AG09309 (cell line): ENCODE results near the gene TAMALIN.

Experiments
- DNase-seq: peaks from one replicate; pipeline ENCODE4 v3.0.0-alpha.2; 2010; ENCODE audit warnings: low read depth
- H3K4me3 ChIP-seq: 2 replicates; pipeline ENCODE4 v1.5.1; 2011; ENCODE audit warnings: mild to moderate bottlenecking, low read depth, low read length, moderate library complexity; ENCODE audit not compliant: control insufficient read depth
- CTCF ChIP-seq: IDR thresholded peaks from 2 replicates; pipeline ENCODE4 v1.5.1; 2011; ENCODE audit warnings: mild to moderate bottlenecking, low read depth, low read length, inconsistent platforms; ENCODE audit not compliant: insufficient read depth, control insufficient read depth; ENCODE audit errors: missing control alignments

TAMALIN gene

DNA sequence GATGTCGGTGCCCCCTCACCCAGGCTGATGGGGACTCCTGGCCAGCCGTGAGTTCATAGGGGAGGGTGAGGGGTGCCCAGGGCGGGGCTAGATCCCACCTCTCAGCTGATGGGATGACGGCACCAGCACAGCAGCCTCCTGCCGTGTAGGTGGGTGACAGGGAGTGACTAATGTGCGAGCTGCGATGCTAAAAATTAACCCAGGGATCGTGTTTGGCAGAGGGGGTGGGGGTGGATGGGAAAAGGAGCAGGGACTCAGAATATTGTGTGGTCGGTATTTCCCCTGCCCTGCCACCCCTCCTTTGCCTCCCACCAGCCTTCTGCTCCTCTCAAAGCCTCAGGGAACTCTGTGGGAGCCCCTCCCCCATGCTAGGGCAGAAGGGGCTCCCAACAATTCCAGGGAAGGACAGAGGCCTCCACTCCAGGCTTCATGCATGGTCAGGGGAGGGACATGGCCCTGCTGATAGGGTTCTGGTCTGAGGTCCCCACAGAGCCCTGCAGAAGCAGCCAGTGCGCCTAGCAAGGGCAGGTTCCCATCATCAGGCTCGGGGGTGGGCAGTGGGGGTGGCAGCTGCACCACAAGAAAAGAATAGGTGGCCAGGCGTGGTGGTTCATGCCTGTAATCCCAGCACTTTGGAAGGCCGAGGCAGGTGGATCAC, 12.5 kb downstream of the TAMALIN start:
- no peak for TF ChIP-seq CTCF
- no peak for DNase-seq
- H3K4me3 ChIP-seq: no peak overlapping the region

DNA sequence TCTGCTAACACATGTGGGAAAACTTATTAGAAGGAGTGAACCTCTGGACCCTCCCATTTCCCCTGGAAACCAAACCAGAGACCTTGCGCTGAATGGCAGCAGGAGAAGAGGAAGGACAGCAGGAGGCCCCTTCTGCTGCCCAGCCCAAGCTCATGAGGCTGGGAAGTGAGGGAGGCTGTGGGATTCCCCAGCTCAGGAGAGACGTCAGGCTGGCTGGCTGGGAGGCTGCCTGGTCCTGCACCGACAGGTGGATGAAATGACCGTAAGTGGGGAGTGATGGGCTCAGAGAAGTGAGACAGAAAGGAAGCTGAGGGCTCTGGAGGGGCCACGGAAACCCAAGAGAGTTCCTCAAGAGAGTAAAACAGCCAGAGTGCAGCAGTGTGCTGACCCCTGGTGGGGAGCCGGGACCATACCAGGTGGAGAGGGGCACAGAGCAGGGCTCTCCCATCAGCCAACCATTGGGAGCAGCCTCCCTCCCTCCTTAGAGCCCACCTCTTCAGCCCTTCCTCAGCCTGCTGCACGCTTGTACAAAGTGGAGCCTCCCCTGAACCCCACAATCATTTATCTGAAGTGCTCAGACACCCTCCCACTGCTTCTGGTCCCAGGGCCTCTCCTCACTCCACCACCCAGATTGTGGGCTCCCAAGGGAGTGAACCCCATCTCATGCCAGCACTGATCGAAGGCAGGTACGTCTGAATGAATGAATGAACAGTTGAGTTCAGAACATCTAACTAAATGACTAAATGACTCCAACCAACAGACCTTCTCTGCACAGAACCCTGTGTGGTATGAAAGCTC, 14.0 kb downstream of the TAMALIN start:
- no peak for DNase-seq
- peak; percentile 83 for TF ChIP-seq CTCF
- H3K4me3 ChIP-seq: no peak overlapping the region

- no peak for DNase-seq
- H3K4me3 ChIP-seq: peak overlapping the region; percentile 72; the same call in 1 of the 2 replicates
- TF ChIP-seq CTCF: no peak
Measured at GRCh38 chr12:52022841-52023181, 16.1 kb downstream of the TAMALIN start.

DNA sequence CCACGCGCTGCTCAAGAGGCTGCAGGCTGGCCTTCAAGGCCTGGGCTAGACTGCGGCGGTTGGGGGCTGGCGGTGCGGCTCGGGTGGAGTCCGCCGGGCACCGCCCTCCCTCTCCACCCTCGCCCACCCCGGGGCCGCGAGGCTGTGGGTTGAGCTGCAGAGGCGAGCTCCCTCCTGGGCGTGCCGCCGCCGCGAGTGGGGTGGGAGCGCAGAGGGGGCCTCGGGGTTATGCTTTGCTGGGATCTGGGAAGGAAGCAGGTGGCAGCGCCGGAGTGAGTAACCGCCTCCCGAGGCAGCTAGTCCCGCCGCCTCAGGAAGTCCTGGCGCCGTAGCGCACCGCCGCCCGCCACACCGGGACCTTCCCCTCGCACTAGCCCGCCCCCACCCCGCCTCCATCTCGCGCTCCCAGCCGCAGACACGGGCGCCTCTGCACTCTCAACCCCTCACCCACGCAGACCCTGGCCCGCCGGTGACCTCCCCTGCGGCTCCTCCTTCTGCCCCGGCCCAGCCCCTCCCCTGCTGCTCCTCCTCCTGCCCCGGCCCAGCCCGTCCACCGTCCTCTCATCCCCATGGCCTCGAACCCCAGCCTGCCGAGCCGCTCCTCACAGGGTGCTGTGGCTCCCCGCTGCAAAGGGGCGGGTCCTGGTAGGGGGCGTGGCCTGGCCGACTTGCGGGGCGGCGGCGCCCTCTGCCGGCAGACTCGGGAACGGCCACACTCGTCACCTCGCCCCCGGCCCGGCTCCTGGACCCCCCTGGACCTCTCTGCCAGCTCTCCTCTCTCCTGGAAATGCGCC, 16.6 kb downstream of the TAMALIN start:
- DNase-seq: no peak
- peak; percentile 84 for TF ChIP-seq CTCF
- H3K4me3 ChIP-seq: peak overlapping the region; percentile 72

DNA sequence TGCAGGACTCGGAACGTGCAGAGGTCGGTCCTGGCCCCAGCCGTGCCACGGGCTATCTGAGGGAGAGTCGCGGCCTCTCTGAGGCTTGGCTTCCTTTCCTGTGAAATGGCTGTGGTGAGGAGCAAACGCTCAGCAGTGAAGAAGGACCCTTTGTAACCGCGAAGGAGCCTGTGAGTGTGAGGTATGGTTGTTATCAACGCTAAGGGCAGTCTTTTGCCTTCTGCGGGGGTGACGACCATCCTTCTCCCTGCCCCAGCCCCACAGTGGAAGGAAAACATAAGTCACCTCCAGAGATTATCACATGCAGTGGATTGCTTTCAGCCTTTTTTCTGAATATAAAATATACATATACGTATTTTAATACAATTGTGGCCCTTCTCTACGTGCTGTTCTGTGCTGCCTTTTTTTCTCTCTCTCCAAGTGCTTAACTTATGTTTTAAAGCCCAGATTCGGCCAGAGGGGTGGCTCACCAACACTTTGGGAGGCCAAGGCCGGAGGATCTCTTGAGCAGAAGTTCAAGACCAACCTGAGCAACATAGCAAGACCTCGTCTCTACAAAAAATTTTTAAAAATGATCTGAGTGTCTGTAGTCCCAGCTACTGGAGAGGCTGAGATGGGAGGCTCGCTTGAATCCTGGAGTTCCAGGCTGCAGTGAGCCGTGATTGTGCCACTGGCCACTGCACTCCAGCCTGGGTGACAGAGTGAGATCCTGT, 17.4 kb downstream of the TAMALIN start:
- DNase-seq: no peak
- no peak for TF ChIP-seq CTCF
- peak overlapping the region; percentile 72 for H3K4me3 ChIP-seq

DNA sequence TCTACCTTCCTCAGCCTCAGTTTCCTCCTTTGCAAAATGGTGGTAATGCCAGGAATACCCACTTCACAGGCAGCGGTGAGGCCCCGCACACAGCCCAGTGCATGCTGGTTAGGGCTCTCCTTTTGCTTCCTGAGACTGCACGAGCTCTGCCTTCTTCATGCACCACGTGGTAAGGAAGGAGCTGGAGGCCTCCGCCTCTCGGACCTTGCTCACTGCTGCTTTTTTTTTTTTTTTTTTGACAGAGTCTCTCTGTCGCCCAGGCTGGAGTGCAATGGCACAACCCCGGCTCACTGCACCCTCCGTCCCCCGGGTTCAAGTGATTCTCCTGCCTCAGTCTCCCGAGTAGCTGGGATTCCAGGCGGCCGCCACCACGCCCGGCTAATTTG, 18.1 kb downstream of the TAMALIN start:
- no peak for DNase-seq
- TF ChIP-seq CTCF: no peak
- H3K4me3 ChIP-seq: no peak overlapping the region
